HG02981 (cell line): ENCODE measurements around the gene PLCB2.

Experiments
- ATAC-seq: cut with Tn5 transposase; IDR thresholded peaks from one replicate; pipeline ENCODE4 v1.9.1; 2021; ENCODE audit warnings: mild to moderate bottlenecking, moderate library complexity; ENCODE audit not compliant: unreplicated experiment

PLCB2 gene

DNA sequence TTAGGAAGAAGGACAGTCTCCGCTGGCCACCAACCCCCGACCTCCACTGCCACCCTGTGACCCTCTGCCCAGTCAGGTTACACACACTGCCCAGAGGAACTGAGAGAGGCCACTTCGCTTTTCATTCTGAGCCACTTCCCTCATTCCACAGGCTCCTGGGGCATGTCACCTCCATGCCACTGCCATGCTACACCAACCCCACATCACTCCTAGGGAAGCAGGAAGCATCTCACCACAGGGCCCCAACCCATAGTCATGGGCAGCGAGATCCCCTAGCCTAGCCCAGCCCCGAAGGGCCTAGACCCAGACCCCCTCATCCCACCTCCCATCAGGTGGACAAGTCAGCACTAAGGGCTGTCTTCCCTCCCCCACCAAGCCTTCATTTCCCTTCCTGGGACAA is 1.4 kb downstream of the PLCB2 start:
- ATAC-seq = no peak

DNA sequence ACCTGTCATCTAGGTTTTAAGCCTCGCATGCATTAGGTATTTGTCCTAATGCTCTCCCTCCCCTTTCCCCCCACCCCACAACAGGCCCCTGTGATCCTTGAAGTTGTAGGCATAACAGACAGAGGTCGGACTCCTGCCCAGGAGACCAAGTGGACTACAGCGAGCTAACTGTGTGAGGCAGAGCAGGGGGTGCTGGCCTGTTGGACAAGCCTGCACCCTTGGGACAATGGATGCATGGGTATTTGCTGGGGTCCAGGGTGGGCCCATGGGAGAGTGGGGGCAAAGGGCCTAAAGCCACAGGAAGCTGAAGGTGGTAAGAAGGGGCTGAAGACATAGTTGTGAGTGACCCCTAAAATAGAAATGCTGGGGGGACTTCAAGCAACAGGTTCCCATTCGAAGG is 2.5 kb downstream of the PLCB2 start:
- no peak for ATAC-seq

DNA sequence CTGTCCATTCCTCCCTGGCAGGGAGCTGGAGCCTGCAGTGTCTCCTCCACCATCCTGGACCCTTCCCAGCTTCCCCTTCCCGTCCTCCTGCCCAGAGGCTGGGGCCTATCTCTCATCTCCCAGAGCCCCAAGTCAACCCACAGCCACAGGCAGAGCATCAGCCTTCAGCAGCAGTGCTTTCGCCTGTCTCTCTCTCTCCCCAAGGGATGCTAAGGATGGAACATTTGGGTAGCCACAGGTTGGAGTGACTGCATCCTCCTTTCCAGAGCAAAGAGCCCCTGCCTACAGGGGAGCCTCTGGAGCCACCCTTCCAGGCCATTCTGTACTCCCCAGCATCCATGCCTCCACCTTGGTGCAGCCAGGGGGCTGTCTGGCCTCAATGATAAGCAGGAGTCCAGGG is 4.2 kb downstream of the PLCB2 start:
- no peak for ATAC-seq

DNA sequence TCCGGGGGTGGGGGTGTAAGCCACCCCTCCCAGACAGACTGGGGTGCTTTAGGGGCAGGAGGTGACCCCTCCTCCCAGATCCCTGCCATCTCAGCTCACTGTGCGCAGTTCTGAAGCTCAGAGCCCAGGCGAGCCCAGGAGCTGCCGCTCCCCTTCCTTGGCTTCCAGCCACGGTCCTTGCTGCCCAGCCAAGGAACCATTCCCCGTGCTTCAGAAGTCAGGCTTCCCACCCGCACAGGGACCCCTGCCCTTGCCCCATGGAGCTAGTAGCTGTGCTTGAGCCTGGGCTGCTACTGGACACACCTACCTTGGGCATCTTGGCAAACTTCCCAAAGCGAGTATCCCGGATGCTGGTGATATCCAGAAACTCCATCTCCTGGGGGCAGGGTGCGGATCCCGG is 4.8 kb downstream of the PLCB2 start:
- no peak for ATAC-seq

DNA sequence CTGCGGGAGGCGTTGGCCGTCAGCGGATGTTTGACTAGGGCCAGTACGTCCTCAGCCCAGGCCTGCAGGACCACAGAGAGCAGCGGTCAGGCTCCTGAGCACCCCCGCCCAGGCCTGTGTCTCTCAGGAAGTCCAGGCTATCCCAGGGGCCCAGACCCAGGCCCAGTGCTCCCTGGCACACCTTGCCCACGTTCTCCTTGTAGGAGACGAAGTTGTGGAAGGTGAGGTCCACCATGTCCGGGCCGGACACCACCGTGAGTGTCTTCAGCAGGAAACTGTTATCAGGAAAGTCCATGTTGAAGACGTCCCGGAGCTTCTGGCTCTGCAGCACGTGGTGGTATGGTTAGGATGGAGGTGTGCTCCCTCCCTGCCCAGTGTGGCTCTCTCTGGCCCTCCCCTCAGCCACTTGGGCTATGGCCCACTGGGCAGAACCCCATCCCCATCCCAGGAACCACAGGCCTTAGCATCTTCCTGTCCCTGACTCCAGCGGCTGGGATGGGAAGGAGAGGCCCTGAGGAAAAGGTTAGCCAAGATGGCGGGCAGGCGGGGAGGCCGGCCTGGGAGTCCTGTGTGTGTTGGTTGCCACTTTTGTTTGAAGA is 5.3 kb downstream of the PLCB2 start:
- ATAC-seq = no peak

DNA sequence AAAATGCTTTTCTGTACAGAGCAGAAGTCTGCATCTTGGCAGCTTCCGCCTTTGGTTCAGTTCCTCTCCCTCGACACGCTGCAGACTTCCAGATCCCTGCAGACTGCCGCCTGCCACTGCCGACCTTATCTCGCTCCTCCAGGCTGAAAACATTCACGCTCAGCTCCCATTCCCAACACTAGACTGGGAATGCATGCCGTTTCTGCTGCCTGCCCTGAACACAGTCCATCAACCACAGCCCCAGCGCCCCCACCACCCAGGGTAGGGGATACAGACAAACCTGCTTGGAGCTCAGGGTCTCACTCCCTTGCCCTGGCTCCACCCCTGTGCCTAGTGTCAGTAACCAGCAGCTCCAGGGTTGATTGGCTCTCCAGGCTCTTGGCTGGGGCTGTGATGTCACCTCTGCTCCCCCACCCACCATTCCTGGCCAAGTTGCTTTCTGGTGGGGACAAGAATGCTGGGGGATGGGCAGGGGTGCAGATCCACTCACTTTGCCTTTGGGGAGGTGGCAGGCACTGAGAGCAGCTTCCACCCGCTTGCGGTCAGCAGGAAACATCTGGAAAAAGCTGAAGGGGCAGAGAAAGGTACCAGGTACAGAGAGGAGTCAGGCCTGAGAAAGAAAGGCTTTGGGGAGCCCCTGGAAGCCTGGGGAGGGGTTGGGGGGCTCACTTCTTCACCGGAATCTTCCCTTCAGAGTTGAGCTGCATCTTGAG is 6.1 kb downstream of the PLCB2 start:
- ATAC-seq = no peak

DNA sequence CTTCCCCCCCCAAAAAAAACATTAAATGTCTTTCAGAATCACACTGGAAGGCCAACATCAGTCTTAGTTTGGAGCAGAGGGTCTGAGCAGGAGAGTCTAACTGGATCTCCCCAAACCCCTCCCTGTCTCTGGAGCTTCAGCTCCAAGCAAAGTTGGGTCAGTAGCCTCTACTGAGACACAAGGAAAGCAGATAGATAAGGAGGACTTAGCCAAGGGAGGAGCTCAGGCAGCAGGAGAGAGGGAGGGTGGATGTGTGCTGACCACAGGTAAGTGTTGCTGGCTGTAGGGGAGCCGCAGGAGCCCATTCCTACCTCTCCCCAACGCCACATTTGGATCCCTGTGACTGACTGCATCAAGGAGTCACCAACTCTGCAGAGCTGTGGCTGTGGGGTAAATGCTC is 7.0 kb downstream of the PLCB2 start:
- ATAC-seq = no peak

DNA sequence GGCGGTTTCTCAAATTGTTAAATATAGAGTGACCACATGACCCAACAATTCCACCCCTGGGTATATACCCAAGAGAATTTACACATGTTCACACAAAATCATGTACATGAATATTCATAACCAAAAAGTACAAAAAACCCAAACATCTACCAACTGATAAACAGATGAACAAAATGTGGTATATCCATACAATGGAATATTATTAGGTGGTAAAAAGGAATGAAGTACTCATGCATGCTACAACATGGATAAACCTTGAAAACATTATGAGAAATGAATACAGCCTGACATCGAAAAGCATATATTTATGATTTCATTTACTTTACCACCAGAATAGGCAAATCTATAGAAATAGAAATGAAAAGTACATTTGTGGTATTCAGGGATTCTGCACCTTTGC is 7.4 kb downstream of the PLCB2 start:
- ATAC-seq = no peak

DNA sequence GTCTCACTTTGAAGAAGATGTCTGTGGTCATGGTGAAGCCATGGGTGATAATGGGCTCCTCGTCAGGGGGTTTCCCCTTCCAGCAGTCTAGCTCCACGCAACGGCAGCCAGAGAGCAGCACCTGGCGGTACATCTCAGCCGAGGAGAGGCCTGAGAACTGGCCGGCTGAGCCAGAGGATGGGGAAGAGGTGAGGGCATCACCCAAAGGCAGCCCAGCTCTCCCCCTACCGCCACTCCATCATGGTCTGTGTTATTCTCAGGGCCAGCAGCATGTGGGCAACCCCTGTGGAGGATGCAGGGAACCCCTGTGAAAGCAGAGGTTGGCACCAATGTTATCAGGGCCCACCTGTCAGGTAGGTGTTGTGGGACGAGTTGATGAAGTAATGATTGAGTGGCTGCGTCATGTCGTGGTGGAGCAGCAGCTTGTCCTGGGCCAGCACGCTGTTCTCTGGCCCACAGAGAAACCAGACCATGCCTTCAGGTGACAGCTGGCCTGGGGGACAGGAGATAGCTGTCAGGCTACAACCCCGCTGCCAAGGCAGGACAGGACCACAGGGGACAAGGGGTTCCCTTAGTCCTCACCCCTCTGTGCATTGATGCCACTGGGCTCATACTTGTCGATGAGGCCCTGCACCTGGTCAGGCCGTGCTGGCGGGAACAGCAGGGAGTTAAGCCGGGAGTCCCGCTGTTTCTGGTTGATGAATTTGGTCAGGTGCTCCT is 9.4 kb downstream of the PLCB2 start:
- no peak for ATAC-seq

DNA sequence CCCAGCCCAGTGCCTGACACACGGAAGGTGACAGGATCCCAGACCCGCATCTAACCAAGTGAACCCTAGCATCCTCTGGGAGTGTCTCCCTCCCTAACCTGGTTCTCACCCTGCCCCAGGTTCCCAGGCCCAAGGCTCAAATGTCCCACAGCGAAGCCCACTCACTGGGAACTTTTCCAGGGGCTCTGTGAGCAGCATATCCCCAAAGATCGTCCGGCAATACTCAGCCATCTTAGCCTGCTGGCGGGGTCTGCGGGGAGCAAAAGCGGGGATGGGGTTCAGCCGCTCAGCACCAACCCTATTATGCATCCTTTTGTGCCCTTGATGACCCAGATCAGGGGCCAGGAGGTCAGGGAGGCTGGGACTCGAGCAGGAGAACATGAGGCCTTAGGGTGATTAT is 10.4 kb downstream of the PLCB2 start:
- no peak for ATAC-seq

DNA sequence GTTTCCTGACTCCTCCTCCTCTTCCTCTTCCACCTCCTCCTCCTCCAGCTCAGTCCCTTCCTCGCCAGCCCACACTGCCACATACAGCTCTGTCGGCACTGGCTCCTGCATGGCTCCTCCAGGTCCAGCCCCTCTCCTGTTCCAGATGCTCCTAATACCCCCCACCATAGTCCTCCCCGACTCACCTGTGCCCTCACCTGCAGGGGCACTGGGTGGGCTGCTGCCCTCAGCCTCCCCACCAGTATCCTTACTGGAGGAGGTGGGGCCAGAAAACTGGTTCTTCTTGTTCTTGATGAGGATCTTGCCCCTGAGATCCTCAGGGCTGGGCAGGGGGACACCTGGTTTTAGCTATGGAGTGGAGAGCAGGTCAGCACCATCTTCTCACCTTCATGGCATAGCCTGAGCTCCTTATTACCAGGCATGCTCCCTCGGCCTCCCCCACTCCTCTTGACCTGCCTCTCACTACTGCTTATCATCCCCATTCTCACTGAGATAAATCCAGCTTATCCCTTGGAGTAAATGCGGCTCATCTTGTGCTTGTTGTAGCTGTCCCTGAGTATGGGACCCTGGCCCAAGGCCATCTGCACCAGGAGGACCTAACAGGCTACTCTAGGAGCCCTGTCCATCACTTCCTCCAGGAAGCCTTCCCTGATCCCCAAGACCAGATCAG is 11.0 kb downstream of the PLCB2 start:
- ATAC-seq = no peak

DNA sequence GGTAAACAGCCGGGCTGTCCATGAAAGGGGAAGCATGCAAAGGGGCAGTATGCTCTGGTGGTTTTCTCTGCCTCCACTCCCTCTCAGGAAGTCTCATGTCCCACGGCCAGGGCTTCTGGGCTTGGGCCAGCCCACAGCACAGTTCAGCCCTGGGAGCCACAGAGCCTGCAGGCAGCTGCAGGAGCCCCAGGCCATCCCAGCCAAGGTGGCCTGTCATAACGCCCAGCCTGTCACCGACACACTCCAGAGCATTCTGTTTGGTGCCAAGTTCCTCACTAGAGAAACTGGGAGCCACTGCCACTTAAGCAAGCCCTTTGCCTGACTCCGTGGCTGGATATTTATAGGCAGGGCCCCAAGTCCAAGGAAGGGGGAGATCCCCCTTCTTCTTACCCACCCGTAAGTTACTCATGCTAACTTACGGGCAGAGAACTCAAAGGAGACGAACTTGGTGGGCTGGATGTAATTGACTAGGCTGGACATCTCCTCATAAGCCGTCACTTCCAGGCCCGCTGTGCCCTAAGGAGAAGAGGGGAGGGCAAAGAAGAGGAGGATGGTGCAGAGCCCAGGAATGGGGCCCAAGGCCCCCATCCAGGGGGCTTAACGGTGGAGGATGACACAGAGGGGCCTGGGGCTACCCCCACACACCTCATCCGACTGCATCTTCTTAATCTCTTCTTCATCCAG is 11.7 kb downstream of the PLCB2 start:
- ATAC-seq = no peak

DNA sequence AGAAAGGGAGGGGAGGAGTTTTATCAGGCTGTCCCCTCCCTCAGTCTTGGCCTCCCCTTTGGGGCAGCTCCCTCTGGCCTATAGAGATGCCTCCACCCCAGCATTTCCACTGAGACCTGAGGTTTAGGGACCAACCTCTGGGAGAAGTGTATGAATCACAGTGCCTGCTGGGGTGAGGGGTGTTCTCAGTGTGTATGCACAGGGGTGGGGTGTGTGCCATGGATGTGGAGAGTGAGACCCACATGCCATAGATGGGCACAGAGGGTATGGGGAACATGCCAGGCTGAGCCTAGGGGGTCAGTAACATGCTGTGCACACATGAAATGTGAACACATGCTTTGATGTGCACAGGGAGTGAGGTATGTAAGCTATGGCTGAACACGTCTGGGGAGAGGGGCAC is 12.4 kb downstream of the PLCB2 start:
- no peak for ATAC-seq

DNA sequence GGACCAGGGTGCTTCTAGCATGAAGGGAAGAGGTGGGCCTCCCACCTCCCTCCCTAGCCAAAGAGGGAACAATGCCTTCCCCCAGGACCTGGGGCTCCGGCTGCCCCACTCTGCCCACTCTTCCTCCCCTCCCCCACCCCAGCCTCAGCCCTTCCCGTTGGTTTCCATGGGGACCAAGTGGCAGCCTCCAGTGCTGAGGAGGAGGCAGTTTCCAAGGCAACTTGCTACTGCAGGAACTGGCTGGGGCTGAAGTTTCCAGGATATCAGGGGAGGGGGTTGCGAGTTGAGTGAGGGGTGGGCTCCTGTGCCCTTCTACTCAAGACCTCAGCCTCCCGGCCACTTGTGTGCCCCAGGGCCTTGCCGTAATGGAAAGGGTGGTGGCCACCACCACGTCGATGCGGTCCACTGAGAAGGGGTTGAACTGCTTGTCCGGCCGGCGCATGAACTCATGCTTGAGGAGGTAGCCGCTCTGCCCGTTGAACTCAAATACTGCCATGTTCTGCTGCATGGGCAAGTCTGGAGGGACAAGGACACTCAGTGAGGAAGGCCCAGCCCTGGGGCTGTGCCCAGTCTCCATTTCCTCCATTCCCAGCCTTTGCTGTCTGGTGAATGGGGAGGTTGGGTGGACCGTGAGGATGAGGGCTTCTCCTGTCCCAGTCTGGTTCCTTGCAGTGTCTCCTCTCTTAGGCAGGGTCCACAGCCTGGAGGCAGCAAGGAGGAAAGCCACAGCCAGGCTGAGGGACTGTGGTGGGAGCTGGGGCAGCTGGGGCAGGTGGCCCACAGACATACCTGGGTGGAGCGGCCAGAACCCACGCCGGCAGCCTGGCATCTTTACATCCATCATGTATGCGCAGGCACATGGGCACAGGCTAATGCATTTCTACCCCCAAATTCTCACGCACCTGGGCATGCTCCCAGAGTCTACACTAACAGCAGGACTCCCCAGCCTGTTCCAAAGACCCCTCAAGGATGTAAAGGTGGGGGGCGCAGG is 13.5 kb downstream of the PLCB2 start:
- ATAC-seq = no peak

DNA sequence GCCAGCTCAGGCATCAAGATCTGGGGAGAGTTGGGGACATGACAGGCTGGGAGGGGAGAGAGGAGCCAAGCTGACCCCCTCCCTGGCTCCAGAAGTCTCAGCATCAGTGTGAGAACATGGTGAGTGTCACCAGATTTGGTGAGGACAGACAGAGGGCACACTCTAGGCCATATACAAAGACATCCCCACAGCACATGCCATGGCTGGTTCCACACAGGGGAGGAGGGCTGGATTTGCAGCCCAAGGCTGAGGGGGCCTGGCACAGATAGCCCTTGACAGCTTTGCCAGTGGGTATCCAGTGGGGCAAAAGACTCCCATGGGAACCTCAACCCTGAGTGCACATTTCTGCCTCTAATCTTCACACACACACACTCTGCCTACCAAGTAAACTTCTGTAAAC is 14.7 kb downstream of the PLCB2 start:
- no peak for ATAC-seq

DNA sequence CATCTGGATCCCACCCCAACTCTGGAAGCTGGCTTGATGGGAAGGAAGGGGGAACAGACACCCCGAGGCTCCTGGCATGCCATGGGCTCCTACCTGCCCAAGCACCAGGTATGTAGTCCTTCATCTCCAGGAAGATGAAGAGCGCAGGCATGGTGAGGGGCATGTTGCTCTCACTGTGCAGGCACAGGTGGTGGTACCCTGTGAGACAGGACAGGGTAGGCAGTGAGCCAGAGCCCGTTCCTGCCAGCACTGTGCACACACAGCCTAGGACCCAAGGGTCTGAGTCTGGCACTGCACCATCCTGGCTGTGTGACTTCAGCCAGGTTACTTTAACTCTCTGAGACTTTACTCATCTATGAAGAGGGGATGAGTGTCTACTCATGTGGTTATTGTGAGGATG is 15.5 kb downstream of the PLCB2 start:
- ATAC-seq = no peak

DNA sequence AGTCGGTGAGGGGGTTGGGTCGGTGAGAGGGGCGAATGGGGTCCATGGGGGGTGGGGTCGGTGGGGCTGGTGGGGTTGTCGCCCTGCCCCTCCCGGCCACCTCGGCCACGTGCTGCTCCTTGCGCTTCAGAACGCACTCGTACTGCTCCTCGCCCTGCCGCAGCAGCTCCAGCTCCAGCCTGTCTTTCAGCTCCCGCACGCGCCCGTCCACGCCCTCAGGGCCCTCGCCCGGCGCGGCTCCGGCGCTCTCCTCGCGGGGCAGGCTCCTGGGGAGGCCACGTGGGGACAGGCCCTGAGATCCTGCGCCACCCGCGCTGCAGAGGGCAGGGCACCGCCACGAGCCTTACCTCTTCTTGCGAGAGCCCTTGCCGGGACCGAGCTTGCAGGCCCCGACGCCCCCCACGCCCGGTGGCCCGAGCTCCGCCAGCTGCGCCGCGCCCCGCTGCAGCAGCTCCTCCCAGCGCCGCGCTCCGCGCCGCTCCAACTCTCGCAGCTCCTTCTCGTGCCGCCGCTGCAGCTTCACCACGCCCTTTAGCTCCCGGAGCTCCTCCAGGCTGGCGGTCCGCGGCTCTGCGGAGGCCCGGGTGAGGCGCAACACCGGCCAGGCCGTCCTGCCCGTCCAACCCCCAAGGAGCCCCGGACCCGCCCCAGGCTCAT is 16.7 kb downstream of the PLCB2 start:
- ATAC-seq = no peak

DNA sequence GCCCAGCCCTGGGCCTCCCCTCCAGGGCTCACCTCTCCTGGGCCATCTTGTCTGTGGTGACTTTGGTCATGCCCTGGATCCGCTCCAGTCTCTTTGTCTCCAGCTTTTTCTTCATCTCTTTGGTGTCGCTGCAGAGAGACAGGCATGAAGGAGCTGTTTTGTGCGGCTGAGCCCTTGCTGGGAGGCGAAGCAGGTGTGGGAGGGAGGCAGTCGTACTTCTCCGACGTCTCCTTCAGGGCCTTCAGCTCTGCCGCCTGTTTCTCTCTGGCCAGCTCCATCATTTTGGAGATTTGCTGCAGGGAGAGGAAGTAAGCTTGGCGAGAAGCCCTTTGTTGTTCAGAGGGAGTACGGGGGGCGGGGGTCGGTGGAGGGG is 17.2 kb downstream of the PLCB2 start:
- ATAC-seq = no peak

DNA sequence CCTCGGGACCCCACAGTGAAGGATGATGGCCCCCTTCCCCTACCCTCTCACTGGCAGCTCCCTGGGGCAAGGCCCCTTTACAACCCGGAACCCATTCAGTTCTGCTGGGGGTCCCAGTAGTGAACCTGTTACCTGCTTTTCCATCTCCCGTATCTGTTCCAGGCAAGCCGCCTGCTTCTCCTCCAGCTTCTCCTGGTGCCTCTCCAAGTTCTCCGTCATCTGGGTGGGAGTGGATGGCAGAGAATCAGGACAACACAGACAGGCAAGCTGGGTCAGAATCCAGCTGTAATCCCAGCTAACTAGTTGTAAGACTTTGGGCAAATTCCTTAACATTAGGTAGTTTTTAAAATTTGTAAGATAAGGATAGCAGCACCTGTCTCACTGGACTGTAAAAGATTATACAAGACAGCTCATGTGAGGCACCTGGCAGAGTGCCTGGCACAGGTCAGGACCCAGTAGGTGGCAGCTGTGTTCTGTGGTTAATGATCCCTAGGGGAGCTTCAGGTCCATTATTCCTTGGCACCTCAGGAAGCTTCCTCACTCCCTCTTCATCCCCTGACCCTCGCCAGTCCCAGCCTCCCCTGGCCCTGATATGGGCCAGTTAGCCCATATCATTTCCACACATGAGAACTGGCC is 18.5 kb downstream of the PLCB2 start:
- no peak for ATAC-seq
